Body of pancreas (tissue), 4 donors: ENCODE measurements around the gene ZNF511. TPM values are rescaled to one million over a fixed set of nuclear protein-coding genes. Genes with fewer than 3 reads are reported as not detected.

ENCODE experiments used
- ATAC-seq: fragments of 150-250 bp; one replicate; pipeline ENCODE4 v1.9.1; 2016
- DNase-seq, 4 donors: peaks; one replicate each; pipeline ENCODE4 v3.0.0-alpha.2; 2019
- H3K27ac ChIP-seq, 4 donors: fragments of 200-600 bp; sonication (generic); 1 replicate in 3 of 4; 2 replicates in 1 of 4; pipeline versions ENCODE4 v1.5.1 to v1.6.1; 2016 to 2019; ENCODE audit warnings: mild to moderate bottlenecking in 1 of 4, mixed read lengths in 1 of 4, moderate library complexity in 1 of 4
- H3K27me3 ChIP-seq, 2 donors: fragments of 200-600 bp; sonication (generic); one replicate each; pipeline ENCODE4 v1.6.0; 2016; ENCODE audit warnings: mild to moderate bottlenecking in 1 of 2
- H3K36me3 ChIP-seq, 2 donors: fragments of 200-600 bp; sonication (generic); replicated peaks in 1 of 2; 2 replicates each; pipeline ENCODE4 v1.5.1; 2016; ENCODE audit warnings: low read depth in 2 of 2; ENCODE audit not compliant: insufficient read depth in 1 of 2
- H3K4me1 ChIP-seq: fragments of 200-600 bp; sonication (generic); one replicate; pipeline ENCODE4 v1.6.0; 2016
- H3K4me3 ChIP-seq, 2 donors: fragments of 200-600 bp; sonication (generic); 1 replicate in 1 of 2; 2 replicates in 1 of 2; pipeline ENCODE4 v1.5.1; 2016 to 2019
- H3K9me3 ChIP-seq, 3 donors: fragments of 200-600 bp; sonication (generic); 1 replicate in 2 of 3; 2 replicates in 1 of 3; pipeline ENCODE4 v1.5.1; 2016
- POLR2A ChIP-seq, 3 donors: fragments of 450-650 bp; IDR thresholded peaks; one replicate each; pipeline ENCODE4 v1.6.1; 2016; ENCODE audit warnings: antibody characterized with exemption in 3 of 3, mild to moderate bottlenecking in 2 of 3
- WGBS, 2 donors: methylation state at CpG; one replicate each; pipeline ENCODE4 v1.1.5; 2017; 5-methylcytosine and 5-hydroxymethylcytosine counted together
- intact Hi-C: fragments of 100-400 bp; cut with DNase I; formaldehyde crosslinking; loops from one replicate; pipeline ENCODE4 v1.15.1; 2023
- small RNA-seq: library from RNA; depleted of rRNA; stranded (forward); fragments of <200 nt; gene quantifications from one replicate; pipeline ENCODE3, GENCODE V24; 2016
- total RNA-seq, 2 donors: library from RNA; depleted of rRNA; stranded (reverse); fragments of >200 nt; gene quantifications; one replicate each; pipeline ENCODE4 v1.1.0, GENCODE V29; 2016
- TF ChIP-seq, protein P1 (sequence below), 7 experiments: fragments of 450-650 bp in 4 of 7; fragments of 200-600 bp in 3 of 7; sonication (generic) in 3 of 7; IDR thresholded peaks; one replicate each; pipeline ENCODE4 v1.5.1; 2016 to 2019; ENCODE audit warnings: antibody characterized with exemption in 7 of 7

Gene ZNF511
- total RNA-seq, 2 donors from 2014 or later: 15.0 to 22.7 TPM

DNA sequence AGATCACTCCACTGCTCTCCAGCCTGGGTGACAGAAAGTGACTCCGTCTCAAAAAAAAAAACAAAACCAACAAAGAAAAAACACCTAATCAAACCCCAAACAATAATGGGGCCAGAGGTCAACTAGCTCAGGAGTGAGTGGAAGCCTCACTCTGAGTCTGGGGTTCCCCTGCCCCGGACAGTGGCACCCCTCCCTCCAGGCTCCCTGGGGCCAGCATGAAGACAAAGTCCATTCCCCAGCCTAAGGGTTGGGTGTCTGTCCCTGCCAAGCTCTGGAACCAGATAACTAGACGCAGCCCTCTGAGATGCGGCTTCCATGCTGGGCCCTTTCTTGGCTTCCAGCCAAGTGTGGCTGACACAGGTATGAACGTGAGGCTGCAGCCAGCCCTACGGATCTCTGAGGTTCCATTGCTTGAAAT lies 50.8 kb downstream of the ZNF511 start:
- Histone ChIP-seq H3K27ac (peak overlapping the region; percentile 9 to 73 (median 65)), H3K9me3 (no peaks in the 10 kb centered on the region), H3K27me3 (no peaks in the 10 kb centered on the region), H3K4me1 (peaks cover 47% of the 10 kb centered on the region), H3K36me3 (peaks cover 0 to 2% of the 10 kb centered on the region in 2 donors), H3K4me3 (no peak overlapping the region)
- 7 to 12% methylated on average over 4 to 6 of the region's 6 CpGs for WGBS, 2 donors
- peak; percentile 70 to 81 (median 75) for DNase-seq
- no peak for TF ChIP-seq POLR2A (IDR thresholded peaks at IDR 0.05)
- intact Hi-C loops: no loop called here
- peak; percentile 27 for ATAC-seq

DNA sequence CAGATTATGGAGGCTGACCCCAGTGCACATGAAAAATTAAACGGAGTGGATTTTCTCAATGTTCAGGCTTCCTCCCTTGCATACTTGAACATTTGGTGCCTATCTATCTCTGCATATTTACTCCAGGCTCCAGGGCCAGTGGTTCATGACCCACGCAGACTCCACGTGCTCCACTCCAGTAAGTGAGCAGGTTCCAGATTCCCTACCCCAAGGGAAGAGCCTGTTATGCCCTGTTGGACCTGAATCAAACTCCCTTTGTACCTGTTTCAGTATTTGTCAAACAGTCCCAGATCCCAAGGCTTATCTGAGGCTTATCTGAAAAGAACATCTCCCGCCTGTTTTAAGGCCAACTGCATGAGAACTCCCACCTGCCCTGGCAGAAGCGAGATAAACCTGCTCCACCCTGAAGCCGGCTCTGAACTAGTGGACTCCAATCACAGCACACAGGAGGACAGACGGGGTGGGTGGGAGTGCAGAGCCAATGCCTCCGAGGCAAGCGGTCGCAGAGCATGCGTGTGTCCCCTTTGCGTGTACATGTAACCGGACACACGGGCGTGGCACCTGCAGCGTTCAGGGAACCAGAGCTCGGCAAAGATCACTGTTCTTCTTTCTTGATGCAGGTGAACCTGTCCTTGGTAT lies 51.4 kb downstream of the ZNF511 start:
- DNase-seq (peak; percentile 49 to 68 (median 57)), ATAC-seq (peak; percentile 62)
- WGBS, 2 donors: 33 to 53% methylated on average over 16 to 17 of the region's 17 CpGs
- Histone ChIP-seq H3K4me3 (no peak overlapping the region), H3K36me3 (peaks cover 4 to 8% of the 10 kb centered on the region in 2 donors), H3K27me3 (no peaks in the 10 kb centered on the region), H3K4me1 (peaks cover 47% of the 10 kb centered on the region), H3K9me3 (no peaks in the 10 kb centered on the region), H3K27ac (peak overlapping the region; percentile 9 to 73 (median 65))
- no peak for TF ChIP-seq POLR2A (IDR thresholded peaks at IDR 0.05)
- TF ChIP-seq, protein P1, sequence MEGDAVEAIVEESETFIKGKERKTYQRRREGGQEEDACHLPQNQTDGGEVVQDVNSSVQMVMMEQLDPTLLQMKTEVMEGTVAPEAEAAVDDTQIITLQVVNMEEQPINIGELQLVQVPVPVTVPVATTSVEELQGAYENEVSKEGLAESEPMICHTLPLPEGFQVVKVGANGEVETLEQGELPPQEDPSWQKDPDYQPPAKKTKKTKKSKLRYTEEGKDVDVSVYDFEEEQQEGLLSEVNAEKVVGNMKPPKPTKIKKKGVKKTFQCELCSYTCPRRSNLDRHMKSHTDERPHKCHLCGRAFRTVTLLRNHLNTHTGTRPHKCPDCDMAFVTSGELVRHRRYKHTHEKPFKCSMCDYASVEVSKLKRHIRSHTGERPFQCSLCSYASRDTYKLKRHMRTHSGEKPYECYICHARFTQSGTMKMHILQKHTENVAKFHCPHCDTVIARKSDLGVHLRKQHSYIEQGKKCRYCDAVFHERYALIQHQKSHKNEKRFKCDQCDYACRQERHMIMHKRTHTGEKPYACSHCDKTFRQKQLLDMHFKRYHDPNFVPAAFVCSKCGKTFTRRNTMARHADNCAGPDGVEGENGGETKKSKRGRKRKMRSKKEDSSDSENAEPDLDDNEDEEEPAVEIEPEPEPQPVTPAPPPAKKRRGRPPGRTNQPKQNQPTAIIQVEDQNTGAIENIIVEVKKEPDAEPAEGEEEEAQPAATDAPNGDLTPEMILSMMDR (IDR thresholded peaks at IDR 0.05): no peak
- intact Hi-C loops: no loop called here

DNA sequence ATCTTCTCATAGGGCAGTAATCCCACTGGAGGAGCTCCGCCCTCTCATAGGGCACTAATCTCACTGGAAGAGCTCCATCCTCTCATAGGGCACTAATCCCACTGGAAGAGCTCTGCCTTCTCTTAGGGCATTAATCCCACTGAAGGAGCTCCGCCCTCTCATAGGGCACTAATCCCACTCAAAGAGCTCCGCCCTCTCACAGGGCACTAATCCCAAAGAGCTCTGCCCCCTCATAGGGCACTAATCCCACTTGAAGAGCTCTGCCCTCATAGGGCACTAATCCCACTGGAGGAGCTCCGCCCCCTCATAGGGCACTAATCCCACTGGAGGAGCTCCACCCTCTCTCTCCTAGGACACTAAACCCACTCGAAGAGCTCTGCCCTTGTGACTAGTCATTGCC lies 52.5 kb downstream of the ZNF511 start:
- H3K4me1 ChIP-seq: peaks cover 47% of the 10 kb centered on the region
- ATAC-seq (no peak), DNase-seq (no peak)
- 90 to 92% methylated on average over 5 of the region's 5 CpGs for WGBS, 2 donors
- peaks cover 15 to 17% of the 10 kb centered on the region in 2 donors for H3K36me3 ChIP-seq
- H3K9me3 ChIP-seq: no peaks in the 10 kb centered on the region
- no peaks in the 10 kb centered on the region for H3K27me3 ChIP-seq
- H3K4me3 ChIP-seq: no peak overlapping the region
- no peak for TF ChIP-seq POLR2A (IDR thresholded peaks at IDR 0.05)
- TF ChIP-seq, protein P1 (IDR thresholded peaks at IDR 0.05): no peak
- H3K27ac ChIP-seq: no peak overlapping the region
- intact Hi-C loops: no loop called here

DNA sequence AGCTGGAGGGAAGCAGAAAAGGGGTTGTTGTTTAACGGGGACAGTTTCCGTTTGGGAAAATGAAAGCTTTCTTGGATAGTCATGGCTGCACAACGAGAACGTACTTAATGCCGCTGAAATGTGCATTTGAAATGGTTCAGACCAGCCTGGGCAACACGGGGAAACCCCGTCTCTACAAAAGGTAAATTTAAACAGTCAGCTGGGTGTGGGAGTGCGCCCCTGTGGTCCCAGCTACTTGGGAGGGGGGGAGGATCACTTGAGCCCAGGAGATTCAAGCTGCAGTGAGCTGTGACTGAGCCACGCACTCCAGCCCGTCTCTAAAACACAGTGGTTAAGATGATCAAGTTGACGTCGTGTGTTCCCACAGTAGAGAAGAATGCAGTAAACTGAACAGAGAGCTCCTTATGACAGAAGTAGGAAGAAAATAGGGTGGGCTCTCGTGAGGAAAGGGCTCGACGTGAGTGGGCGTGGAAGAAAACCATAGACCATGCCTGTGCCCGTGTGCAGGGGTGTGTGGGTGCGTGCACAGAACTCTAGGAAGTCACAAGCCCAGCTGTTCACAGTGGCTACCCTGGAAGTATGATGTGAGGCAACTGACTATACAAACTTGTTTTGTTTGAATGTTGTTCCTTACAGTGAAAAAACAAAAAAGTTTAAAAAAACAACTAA lies 53.2 kb downstream of the ZNF511 start:
- H3K4me3 ChIP-seq: no peak overlapping the region
- no peak for ATAC-seq
- DNase-seq: no peak
- no peak overlapping the region for H3K27ac ChIP-seq
- peaks cover 18 to 22% of the 10 kb centered on the region in 2 donors for H3K36me3 ChIP-seq
- 81 to 85% methylated on average over 18 of the region's 18 CpGs for WGBS, 2 donors
- H3K4me1 ChIP-seq: peaks cover 40% of the 10 kb centered on the region
- TF ChIP-seq, protein P1 (IDR thresholded peaks at IDR 0.05): no peak
- TF ChIP-seq POLR2A (IDR thresholded peaks at IDR 0.05): no peak
- H3K9me3 ChIP-seq: no peaks in the 10 kb centered on the region
- intact Hi-C loops: no loop called here
- H3K27me3 ChIP-seq: no peaks in the 10 kb centered on the region

Small RNAs within 50 kb of the gene (small RNA-seq; reads per million reads assigned to genes)
- not detected for gene BANF1P2

Other genes starting within 250 kb of the ZNF511 start
- gene ADGRA1, start 221.0 kb upstream of the ZNF511 start, total RNA-seq: under 1 TPM in 1 of 2 donors, not detected in 1; under 0.01 TPM
- gene KNDC1, start 148.7 kb upstream of the ZNF511 start, total RNA-seq: 1 to 10 TPM in 1 of 2 donors, under 1 TPM in 1; 0.52 to 3.3 TPM
- not detected for gene UTF1, start 78.7 kb upstream of the ZNF511 start, total RNA-seq
- under 1 TPM in 1 of 2 donors, not detected in 1; 0.26 TPM for gene VENTX, start 71.1 kb upstream of the ZNF511 start, total RNA-seq
- gene ADAM8, start 32.0 kb upstream of the ZNF511 start, total RNA-seq: 1 to 10 TPM; 3.4 to 4.6 TPM
- 10 to 100 TPM; 32.2 to 36.6 TPM for gene TUBGCP2, start within 50 bp of the ZNF511 start, total RNA-seq
- 1 to 10 TPM in 1 of 2 donors, not detected in 1; 1.8 TPM for gene CALY, start 28.0 kb downstream of the ZNF511 start, total RNA-seq
- 1 to 10 TPM in 1 of 2 donors, not detected in 1; 6.5 TPM for gene PRAP1, start 38.5 kb downstream of the ZNF511 start, total RNA-seq
- 10 to 100 TPM; 12.5 to 16.1 TPM for gene FUOM, start 49.1 kb downstream of the ZNF511 start, total RNA-seq
- 10 to 100 TPM; 44.4 to 71.9 TPM for gene ECHS1, start 64.4 kb downstream of the ZNF511 start, total RNA-seq
- gene PAOX, start 70.3 kb downstream of the ZNF511 start, total RNA-seq: 1 to 10 TPM; 8.3 to 9.6 TPM
- gene MTG1, start 85.2 kb downstream of the ZNF511 start, total RNA-seq: 10 to 100 TPM; 22.8 to 83.7 TPM
- gene SPRN, start 115.7 kb downstream of the ZNF511 start, total RNA-seq: not detected
- gene SCART1, start 145.0 kb downstream of the ZNF511 start, total RNA-seq: 10 to 100 TPM in 1 of 2 donors, 1 to 10 TPM in 1; 3.9 to 11.2 TPM
- 10 to 100 TPM in 1 of 2 donors, 1 to 10 TPM in 1; 3.9 to 18.1 TPM for gene CYP2E1, start 218.4 kb downstream of the ZNF511 start, total RNA-seq